A673 (cell line): Measurements from ENCODE around the gene COLQ. TPM values are rescaled to one million over a fixed set of nuclear protein-coding genes. Genes with fewer than 3 reads are reported as not detected.

ENCODE experiments used
- BruUV-seq: library from RNA; stranded (reverse); fragments of 400-500 nt; replicated peaks from 2 replicates; lab custom pipeline; 2021; lab: Mats Ljungman, UMichigan
- CTCF ChIA-PET: fragments of 300-600 bp; sonication (Branson Sonifier 250); formaldehyde crosslinking; loops from one replicate; lab custom pipeline; 2022; ENCODE audit warnings: antibody characterized with exemption; lab: Charles Lee
- POLR2A ChIA-PET: fragments of 300-600 bp; sonication (Branson Sonifier 250); formaldehyde crosslinking; loops from one replicate; lab custom pipeline; 2022; ENCODE audit warnings: antibody characterized with exemption; ENCODE audit not compliant: low non-redundant PET; lab: Charles Lee
- DNase-seq: peaks from one replicate; pipeline ENCODE4 v3.0.0-alpha.2; 2015; ENCODE audit warnings: low spot score
- H3K27ac ChIP-seq: fragments of 200-600 bp; sonication (generic); 2 replicates; pipeline ENCODE4 v1.5.1; 2016; ENCODE audit warnings: mixed run types, low read depth, mild to moderate bottlenecking, mixed read lengths, antibody characterized with exemption, low read length; ENCODE audit not compliant: poor library complexity, severe bottlenecking
- H3K27me3 ChIP-seq: fragments of 200-600 bp; sonication (generic); replicated peaks from 2 replicates; pipeline ENCODE4 v1.6.1; 2017; ENCODE audit warnings: mixed run types, low read depth, mild to moderate bottlenecking, mixed read lengths, antibody characterized with exemption, low read length; ENCODE audit not compliant: insufficient read depth, poor library complexity
- H3K36me3 ChIP-seq: fragments of 200-600 bp; sonication (generic); 2 replicates; pipeline ENCODE4 v1.6.1; 2016; ENCODE audit warnings: mixed run types, mild to moderate bottlenecking, mixed read lengths, antibody characterized with exemption, low read length; ENCODE audit not compliant: insufficient read depth, poor library complexity, severe bottlenecking
- H3K4me1 ChIP-seq: fragments of 200-600 bp; sonication (generic); 2 replicates; pipeline ENCODE4 v1.6.1; 2017; ENCODE audit warnings: mixed run types, mild to moderate bottlenecking, mixed read lengths, antibody characterized with exemption, low read length; ENCODE audit not compliant: insufficient read depth, poor library complexity, severe bottlenecking
- H3K4me3 ChIP-seq: fragments of 200-600 bp; sonication (generic); 2 replicates; pipeline ENCODE4 v1.5.1; 2016; ENCODE audit warnings: low read depth, mixed run types, mild to moderate bottlenecking, mixed read lengths, low read length; ENCODE audit not compliant: poor library complexity, severe bottlenecking
- H3K9me3 ChIP-seq: fragments of 200-600 bp; sonication (generic); 2 replicates; pipeline ENCODE4 v1.6.1; 2016; ENCODE audit warnings: mixed run types, low read depth, mild to moderate bottlenecking, mixed read lengths, antibody characterized with exemption, low read length; ENCODE audit not compliant: poor library complexity, severe bottlenecking
- CTCF ChIP-seq: fragments of 300-800, 200-600 bp; sonication (generic); conservative IDR thresholded peaks from 2 replicates; pipeline ENCODE4 v1.5.1; 2017; ENCODE audit warnings: low read depth, mild to moderate bottlenecking, antibody characterized with exemption, low read length, moderate library complexity, mixed read lengths
- EZH2 ChIP-seq: fragments of 200-600 bp; sonication (generic); IDR thresholded peaks from 2 replicates; pipeline ENCODE4 v1.6.1; 2017; ENCODE audit warnings: borderline replicate concordance, low read depth, mild to moderate bottlenecking, mixed read lengths, antibody characterized with exemption, low read length; ENCODE audit not compliant: poor library complexity, severe bottlenecking
- intact Hi-C: fragments of 100-400 bp; cut with micrococcal nuclease; formaldehyde crosslinking; loops from one replicate; pipeline ENCODE4 v1.10.0; 2022; ENCODE audit not compliant: unreplicated experiment
- total RNA-seq: library from RNA; stranded (reverse); gene quantifications from 2 replicates; pipeline ENCODE4 v1.2.3, GENCODE V29; 2021

Gene COLQ
- total RNA-seq, 1 experiment from 2014 or later = 0.21 TPM

DNA sequence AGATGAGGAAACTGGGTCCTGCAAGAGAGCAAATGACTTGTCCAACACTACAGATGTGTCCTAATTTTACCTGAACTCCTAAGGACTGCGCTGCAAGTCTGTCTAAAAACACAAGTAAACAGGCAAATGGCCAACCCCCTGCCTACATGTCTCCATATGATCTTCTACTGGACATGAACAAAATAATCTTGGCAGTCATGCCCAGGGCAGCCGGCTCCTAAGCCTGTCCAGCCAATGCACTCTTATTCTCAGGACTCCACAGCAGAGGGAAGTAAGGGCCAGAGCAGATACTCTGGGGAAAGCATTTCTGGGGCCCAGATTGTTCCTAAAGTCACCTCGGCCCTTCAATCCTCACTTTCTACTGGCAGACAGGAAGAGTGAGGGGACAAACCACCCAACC is 10.3 kb downstream of the COLQ start:
- intact Hi-C loops = no loop called here
- Histone ChIP-seq H3K4me1 (no peaks in the 10 kb centered on the region), H3K36me3 (no peaks in the 10 kb centered on the region), H3K27me3 (no peaks in the 10 kb centered on the region), H3K27ac (no peak overlapping the region), H3K4me3 (no peak overlapping the region), H3K9me3 (no peaks in the 10 kb centered on the region)
- BruUV-seq = no TSS peak
- ChIA-PET CTCF (no interaction called here), POLR2A (no interaction called here)
- DNase-seq = no peak
- TF ChIP-seq EZH2 = no peak
- no peak for TF ChIP-seq CTCF

GRCh38 chr3:15510493-15510892 is 11.0 kb downstream of the COLQ start:
- Histone ChIP-seq H3K9me3 (no peaks in the 10 kb centered on the region), H3K36me3 (no peaks in the 10 kb centered on the region), H3K27ac (no peak overlapping the region), H3K27me3 (no peaks in the 10 kb centered on the region), H3K4me1 (no peaks in the 10 kb centered on the region), H3K4me3 (no peak overlapping the region)
- no TSS peak for BruUV-seq
- DNase-seq = no peak
- TF ChIP-seq CTCF (no peak), EZH2 (no peak)
- intact Hi-C loops = no loop called here
- ChIA-PET POLR2A (no interaction called here), CTCF (no interaction called here)

GRCh38 chr3:15506571-15506970 is 14.9 kb downstream of the COLQ start:
- POLR2A ChIA-PET = no interaction called here
- CTCF ChIA-PET = no interaction called here
- BruUV-seq = no TSS peak

More at GRCh38 chr3:15506571-15506970, 14.9 kb downstream of the COLQ start:
- Histone ChIP-seq H3K27me3 (no peaks in the 10 kb centered on the region), H3K9me3 (no peaks in the 10 kb centered on the region), H3K4me1 (no peaks in the 10 kb centered on the region), H3K36me3 (no peaks in the 10 kb centered on the region), H3K27ac (no peak overlapping the region), H3K4me3 (no peak overlapping the region)
- TF ChIP-seq EZH2 (no peak), CTCF (no peak)
- intact Hi-C loops = no loop called here
- no peak for DNase-seq
